Fibroblast of lung (primary cell): ENCODE measurements around the gene WDR41. TPM values are rescaled to one million over a fixed set of nuclear protein-coding genes. Genes with fewer than 3 reads are reported as not detected.
A peak's percentile ranks its signal among the peaks of the same experiment; 100 is the strongest.

Experiments
- DNase-seq, 2 donors: peaks; one replicate each; pipeline versions ENCODE4 v3.0.0 to v3.0.0-alpha.2; 2010; ENCODE audit warnings: low read depth in 2 of 2
- H2AFZ ChIP-seq: 2 replicates; pipeline ENCODE4 v1.5.1; 2012; ENCODE audit warnings: low read length, control low read depth, inconsistent platforms
- H3K27ac ChIP-seq: 2 replicates; pipeline ENCODE4 v1.5.1; 2011; ENCODE audit warnings: low read length, control low read depth; ENCODE audit not compliant: insufficient read depth
- H3K27me3 ChIP-seq: 2 replicates; pipeline ENCODE4 v1.5.1; 2011; ENCODE audit warnings: mild to moderate bottlenecking, low read length; ENCODE audit not compliant: control insufficient read depth, insufficient read depth
- H3K36me3 ChIP-seq: 2 replicates; pipeline ENCODE4 v1.5.1; 2011; ENCODE audit warnings: low read length; ENCODE audit not compliant: control insufficient read depth, insufficient read depth
- H3K4me1 ChIP-seq: 2 replicates; pipeline ENCODE4 v1.5.1; 2011; ENCODE audit warnings: low read length; ENCODE audit not compliant: control insufficient read depth, insufficient read depth; ENCODE audit errors: extremely low read depth
- H3K4me2 ChIP-seq: 2 replicates; pipeline ENCODE4 v1.5.1; 2011; ENCODE audit warnings: low read length, control low read depth; ENCODE audit not compliant: insufficient read depth; ENCODE audit errors: extremely low read depth
- H3K4me3 ChIP-seq, 4 experiments: fragments of 200-600 bp in 1 of 4; sonication (generic) in 1 of 4; replicated peaks in 1 of 4; 2 replicates each; pipeline ENCODE4 v1.5.1; 2011 to 2016; ENCODE audit warnings: low read length in 4 of 4, low read depth in 3 of 4, mild to moderate bottlenecking in 3 of 4, control low read depth in 2 of 4, inconsistent platforms in 1 of 4, mixed read lengths in 1 of 4; ENCODE audit not compliant: insufficient read depth in 1 of 4; ENCODE audit errors: control extremely low read depth in 1 of 4
- H3K79me2 ChIP-seq: 2 replicates; pipeline ENCODE4 v1.5.1; 2012; ENCODE audit warnings: mild to moderate bottlenecking, low read length, inconsistent platforms; ENCODE audit not compliant: control insufficient read depth, insufficient read depth
- H3K9ac ChIP-seq: 2 replicates; pipeline ENCODE4 v1.5.1; 2011; ENCODE audit warnings: mild to moderate bottlenecking, low read length, control low read depth; ENCODE audit not compliant: insufficient read depth
- H3K9me3 ChIP-seq: 2 replicates; pipeline ENCODE4 v1.5.1; 2012; ENCODE audit warnings: low read depth, low read length; ENCODE audit not compliant: control insufficient read depth, insufficient read depth
- H4K20me1 ChIP-seq: 2 replicates; pipeline ENCODE4 v1.5.1; 2011; ENCODE audit warnings: low read length; ENCODE audit not compliant: control insufficient read depth, insufficient read depth; ENCODE audit errors: extremely low read depth
- CTCF ChIP-seq, 2 donors: IDR thresholded peaks in 1 of 2; conservative IDR thresholded peaks in 1 of 2; 1 replicate in 1 of 2; 2 replicates in 1 of 2; pipeline ENCODE4 v1.5.1; 2011 to 2012; ENCODE audit warnings: low read length in 2 of 2, control low read depth in 1 of 2, inconsistent platforms in 1 of 2, low read depth in 1 of 2, mild to moderate bottlenecking in 1 of 2
- EZH2 ChIP-seq: IDR thresholded peaks from 2 replicates; pipeline ENCODE4 v1.5.1; 2012; ENCODE audit warnings: low read length, control low read depth, mild to moderate bottlenecking; ENCODE audit errors: missing control alignments
- polyA plus RNA-seq, 2 donors: library from polyadenylated mRNA; depleted of rRNA in 1 of 2; stranded (reverse) in 1 of 2; unstranded in 1 of 2; fragments of >200 nt; gene quantifications; 2 replicates each; pipeline ENCODE4 v1.2.1, GENCODE V29; 2011 to 2012; ENCODE audit warnings: missing spikeins in 1 of 2
- total RNA-seq: library from RNA; depleted of rRNA; stranded (reverse); fragments of >200 nt; gene quantifications from 2 replicates; pipeline ENCODE4 v1.2.1, GENCODE V29; 2014

The WDR41 gene
- total and polyA plus RNA-seq, 2 donors (not counting 1 experiment from before 2014, with no cell fraction given) = 116 to 161 TPM

- Histone ChIP-seq H3K27ac (no peak overlapping the region), H2AFZ (no peak overlapping the region), H3K4me1 (no peaks in the 10 kb centered on the region), H3K9ac (no peak overlapping the region), H3K4me2 (no peak overlapping the region), H3K4me3 (no peak overlapping the region), H4K20me1 (no peaks in the 10 kb centered on the region), H3K27me3 (no peaks in the 10 kb centered on the region), H3K9me3 (no peaks in the 10 kb centered on the region), H3K79me2 (no peaks in the 10 kb centered on the region), H3K36me3 (no peaks in the 10 kb centered on the region)
- no peak for TF ChIP-seq EZH2
- no peak for TF ChIP-seq CTCF (conservative IDR thresholded peaks at IDR 0.05 in 1 of 2, IDR thresholded peaks at IDR 0.05 in 1 of 2; ENCODE audit: low read depth in 1 of 2, low read length in 2 of 2)
- no peak for DNase-seq
Measured at GRCh38 chr5:77398896-77399295, 93.2 kb downstream of the WDR41 start.

GRCh38 chr5:77398458-77398857, 93.7 kb downstream of the WDR41 start:
- Histone ChIP-seq H2AFZ (no peak overlapping the region), H3K27ac (no peak overlapping the region), H3K4me3 (no peak overlapping the region), H3K4me2 (no peak overlapping the region), H3K79me2 (no peaks in the 10 kb centered on the region), H3K9ac (no peak overlapping the region), H3K27me3 (no peaks in the 10 kb centered on the region), H3K9me3 (no peaks in the 10 kb centered on the region), H3K36me3 (no peaks in the 10 kb centered on the region), H4K20me1 (no peaks in the 10 kb centered on the region), H3K4me1 (no peaks in the 10 kb centered on the region)
- DNase-seq = no peak
- TF ChIP-seq CTCF (conservative IDR thresholded peaks at IDR 0.05 in 1 of 2, IDR thresholded peaks at IDR 0.05 in 1 of 2; ENCODE audit: low read depth in 1 of 2, low read length in 2 of 2) (no peak), EZH2 (no peak)

GRCh38 chr5:77397686-77398292, 94.3 kb downstream of the WDR41 start:
- Histone ChIP-seq H3K36me3 (no peaks in the 10 kb centered on the region), H4K20me1 (no peaks in the 10 kb centered on the region), H3K4me2 (no peak overlapping the region), H2AFZ (no peak overlapping the region), H3K27ac (no peak overlapping the region), H3K9ac (no peak overlapping the region), H3K79me2 (no peaks in the 10 kb centered on the region), H3K9me3 (no peaks in the 10 kb centered on the region), H3K4me3 (no peak overlapping the region), H3K27me3 (no peaks in the 10 kb centered on the region), H3K4me1 (no peaks in the 10 kb centered on the region)
- DNase-seq = peak in 1 of 2 donors; percentile 10
- no peak for TF ChIP-seq CTCF (conservative IDR thresholded peaks at IDR 0.05 in 1 of 2, IDR thresholded peaks at IDR 0.05 in 1 of 2; ENCODE audit: low read depth in 1 of 2, low read length in 2 of 2)
